Hepatocyte (in vitro differentiated cells): Measurements from ENCODE around the gene IGLL5.

Source experiments
- EZH2 ChIP-seq: fragments of 200-600 bp; sonication (generic); IDR thresholded peaks from 2 replicates; pipeline ENCODE4 v1.6.1; 2016; ENCODE audit warnings: antibody characterized with exemption, mild to moderate bottlenecking, borderline replicate concordance
- EZH2phosphoT487 ChIP-seq: fragments of 200-600 bp; sonication (generic); IDR thresholded peaks from one replicate; pipeline ENCODE4 v1.6.1; 2018; ENCODE audit warnings: antibody characterized with exemption, mild to moderate bottlenecking, low read depth, moderate library complexity; ENCODE audit not compliant: unreplicated experiment, severe bottlenecking
- TF ChIP-seq, protein P1 (sequence below): fragments of 200-600 bp; sonication (generic); IDR thresholded peaks from 2 replicates; pipeline ENCODE4 v1.5.1; 2016; ENCODE audit warnings: antibody characterized with exemption, mild to moderate bottlenecking; ENCODE audit not compliant: poor library complexity

DNA sequence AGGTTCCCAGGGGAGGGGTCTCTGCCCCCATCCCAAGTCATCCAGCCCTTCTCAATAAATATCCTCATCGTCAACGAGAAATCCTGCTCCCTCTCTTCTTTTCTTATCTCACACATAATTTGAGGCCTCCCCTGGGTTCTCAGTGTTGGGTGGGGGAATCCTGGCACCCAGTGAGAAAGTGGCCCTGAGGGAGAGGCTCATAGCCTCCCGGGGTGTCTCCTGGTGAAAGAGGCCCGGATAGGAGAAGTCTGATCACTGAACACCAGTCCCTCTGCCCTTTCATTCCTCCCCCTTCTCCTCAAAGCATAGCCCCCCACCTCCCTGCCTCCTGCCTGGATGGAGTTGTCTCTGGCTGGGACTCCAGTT is 35.3 kb downstream of the IGLL5 start:
- TF ChIP-seq EZH2phosphoT487 (no peak), EZH2 (no peak)
- TF ChIP-seq, protein P1, sequence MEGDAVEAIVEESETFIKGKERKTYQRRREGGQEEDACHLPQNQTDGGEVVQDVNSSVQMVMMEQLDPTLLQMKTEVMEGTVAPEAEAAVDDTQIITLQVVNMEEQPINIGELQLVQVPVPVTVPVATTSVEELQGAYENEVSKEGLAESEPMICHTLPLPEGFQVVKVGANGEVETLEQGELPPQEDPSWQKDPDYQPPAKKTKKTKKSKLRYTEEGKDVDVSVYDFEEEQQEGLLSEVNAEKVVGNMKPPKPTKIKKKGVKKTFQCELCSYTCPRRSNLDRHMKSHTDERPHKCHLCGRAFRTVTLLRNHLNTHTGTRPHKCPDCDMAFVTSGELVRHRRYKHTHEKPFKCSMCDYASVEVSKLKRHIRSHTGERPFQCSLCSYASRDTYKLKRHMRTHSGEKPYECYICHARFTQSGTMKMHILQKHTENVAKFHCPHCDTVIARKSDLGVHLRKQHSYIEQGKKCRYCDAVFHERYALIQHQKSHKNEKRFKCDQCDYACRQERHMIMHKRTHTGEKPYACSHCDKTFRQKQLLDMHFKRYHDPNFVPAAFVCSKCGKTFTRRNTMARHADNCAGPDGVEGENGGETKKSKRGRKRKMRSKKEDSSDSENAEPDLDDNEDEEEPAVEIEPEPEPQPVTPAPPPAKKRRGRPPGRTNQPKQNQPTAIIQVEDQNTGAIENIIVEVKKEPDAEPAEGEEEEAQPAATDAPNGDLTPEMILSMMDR = no peak
